Panc1 (cell line): ENCODE data around the gene YWHAH. TPM values are rescaled to one million over a fixed set of nuclear protein-coding genes. Genes with fewer than 3 reads are reported as not detected.

Experiments used
- ATAC-seq: fragments of 200-7000 bp; cut with Tn5 transposase; 2 replicates; pipeline ENCODE4 v1.9.1; 2020; ENCODE audit warnings: mild to moderate bottlenecking, moderate library complexity
- BruUV-seq: library from RNA; stranded (reverse); fragments of 400-500 nt; replicated peaks from 2 replicates; lab custom pipeline; 2021; lab: Mats Ljungman, UMichigan
- CTCF ChIA-PET: fragments of 300-600 bp; sonication (Branson Sonifier 250); formaldehyde crosslinking; loops from one replicate; lab custom pipeline; 2022; ENCODE audit warnings: antibody characterized with exemption; lab: Charles Lee
- POLR2A ChIA-PET: fragments of 300-600 bp; sonication (Branson Sonifier 250); formaldehyde crosslinking; loops from one replicate; lab custom pipeline; 2022; ENCODE audit warnings: antibody characterized with exemption; lab: Charles Lee
- DNase-seq: peaks from one replicate; pipeline ENCODE4 v3.0.0-alpha.2; 2010; ENCODE audit warnings: low read depth, low spot score
- H3K27ac ChIP-seq: 2 replicates; pipeline ENCODE4 v1.5.1; 2011; ENCODE audit warnings: mild to moderate bottlenecking, low read length, inconsistent platforms
- H3K27me3 ChIP-seq: fragments of 200-500 bp; sonication (Bioruptor generic); 2 replicates; pipeline ENCODE4 v1.6.0; 2014; ENCODE audit warnings: low read length, inconsistent platforms; ENCODE audit not compliant: control insufficient read depth, insufficient read depth
- H3K36me3 ChIP-seq: fragments of 200-500 bp; sonication (Bioruptor generic); 2 replicates; pipeline ENCODE4 v1.5.1; 2014; ENCODE audit warnings: inconsistent platforms, mild to moderate bottlenecking, low read length, moderate library complexity; ENCODE audit not compliant: control insufficient read depth, insufficient read depth
- H3K4me1 ChIP-seq: 2 replicates; pipeline ENCODE4 v1.5.1; 2011; ENCODE audit warnings: inconsistent platforms, mild to moderate bottlenecking, low read length, moderate library complexity; ENCODE audit not compliant: control insufficient read depth, insufficient read depth
- H3K4me3 ChIP-seq, 2 experiments: 2 replicates each; pipeline ENCODE4 v1.5.1; 2011 to 2012; ENCODE audit warnings: low read depth in 2 of 2, low read length in 2 of 2, mild to moderate bottlenecking in 2 of 2, inconsistent platforms in 1 of 2, moderate library complexity in 1 of 2
- H3K9me3 ChIP-seq: fragments of 200-500 bp; sonication (Bioruptor generic); 2 replicates; pipeline ENCODE4 v1.5.1; 2014; ENCODE audit warnings: low read depth, mild to moderate bottlenecking, inconsistent platforms, low read length, moderate library complexity; ENCODE audit not compliant: control insufficient read depth, insufficient read depth
- POLR2AphosphoS5 ChIP-seq: IDR thresholded peaks from 2 replicates; pipeline ENCODE4 v1.6.1; 2012; ENCODE audit warnings: mild to moderate bottlenecking, low read depth, low read length, moderate library complexity
- SIN3A ChIP-seq: IDR thresholded peaks from 2 replicates; pipeline ENCODE4 v1.6.1; 2012; ENCODE audit warnings: low read depth, mild to moderate bottlenecking, low read length, moderate library complexity, borderline replicate concordance; ENCODE audit not compliant: insufficient read depth
- TCF7L2 ChIP-seq: IDR thresholded peaks from 2 replicates; pipeline ENCODE4 v1.6.1; 2011; ENCODE audit warnings: mild to moderate bottlenecking, low read depth, low read length, inconsistent platforms
- in situ Hi-C: cut with HindIII; loops from 2 replicates; pipeline ENCODE4 v1.10.0; 2016; ENCODE audit warnings: low sequenced_read_pairs, low pct_unique_long_range_greater_than_20kb
- intact Hi-C: fragments of 100-400 bp; cut with micrococcal nuclease; formaldehyde crosslinking; loops from one replicate; pipeline ENCODE4 v1.10.0; 2022; ENCODE audit not compliant: unreplicated experiment
- total RNA-seq: library from RNA; stranded (reverse); gene quantifications from one replicate; pipeline ENCODE4 v1.2.1, GENCODE V29; 2021; ENCODE audit not compliant: unreplicated experiment
- TF ChIP-seq, protein P1 (sequence below): fragments of 450-650 bp; IDR thresholded peaks from 2 replicates; pipeline ENCODE4 v1.5.1; 2017; ENCODE audit warnings: mild to moderate bottlenecking
- TF ChIP-seq, protein P2 (sequence below), 2 experiments: IDR thresholded peaks; 2 replicates each; pipeline ENCODE4 v1.6.1; 2011 to 2012; ENCODE audit warnings: low read depth in 2 of 2, control low read depth in 1 of 2, low read length in 1 of 2, mild to moderate bottlenecking in 1 of 2, moderate library complexity in 1 of 2; ENCODE audit not compliant: insufficient read depth in 1 of 2

Gene YWHAH
- total RNA-seq, 1 experiment from 2014 or later, result 138 TPM

DNA sequence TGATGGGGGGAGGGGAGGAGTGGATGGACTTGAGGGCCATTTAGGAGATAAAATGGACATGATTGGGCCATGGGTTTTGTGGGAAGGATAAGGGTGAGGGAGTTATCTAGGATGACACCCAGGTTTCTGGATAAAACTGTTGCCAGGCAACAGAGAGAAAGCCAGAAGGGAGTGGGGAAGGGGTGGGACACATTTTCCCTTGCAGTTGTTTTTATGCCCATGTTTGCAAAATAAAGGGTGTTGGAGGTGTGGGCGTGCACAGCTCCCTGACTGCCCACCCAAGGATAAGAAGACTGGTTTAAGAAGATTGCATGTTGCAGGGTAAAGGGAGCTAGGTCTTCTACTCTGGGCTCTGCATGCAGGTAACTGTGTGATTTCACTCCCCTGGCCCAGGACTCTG, 18.3 kb upstream of the YWHAH start:
- POLR2A ChIA-PET, result no interaction called here
- in situ Hi-C loops, result no loop called here
- ATAC-seq (no peak), DNase-seq (no peak)
- Histone ChIP-seq H3K36me3 (no peaks in the 10 kb centered on the region), H3K4me3 (no peak overlapping the region), H3K9me3 (no peaks in the 10 kb centered on the region), H3K27me3 (no peaks in the 10 kb centered on the region; the same call in 1 of the 2 replicates), H3K4me1 (no peaks in the 10 kb centered on the region), H3K27ac (no peak overlapping the region)
- intact Hi-C loops, result no loop called here
- CTCF ChIA-PET, result no interaction called here
- no peak for TF ChIP-seq POLR2AphosphoS5
- TF ChIP-seq, protein P1, sequence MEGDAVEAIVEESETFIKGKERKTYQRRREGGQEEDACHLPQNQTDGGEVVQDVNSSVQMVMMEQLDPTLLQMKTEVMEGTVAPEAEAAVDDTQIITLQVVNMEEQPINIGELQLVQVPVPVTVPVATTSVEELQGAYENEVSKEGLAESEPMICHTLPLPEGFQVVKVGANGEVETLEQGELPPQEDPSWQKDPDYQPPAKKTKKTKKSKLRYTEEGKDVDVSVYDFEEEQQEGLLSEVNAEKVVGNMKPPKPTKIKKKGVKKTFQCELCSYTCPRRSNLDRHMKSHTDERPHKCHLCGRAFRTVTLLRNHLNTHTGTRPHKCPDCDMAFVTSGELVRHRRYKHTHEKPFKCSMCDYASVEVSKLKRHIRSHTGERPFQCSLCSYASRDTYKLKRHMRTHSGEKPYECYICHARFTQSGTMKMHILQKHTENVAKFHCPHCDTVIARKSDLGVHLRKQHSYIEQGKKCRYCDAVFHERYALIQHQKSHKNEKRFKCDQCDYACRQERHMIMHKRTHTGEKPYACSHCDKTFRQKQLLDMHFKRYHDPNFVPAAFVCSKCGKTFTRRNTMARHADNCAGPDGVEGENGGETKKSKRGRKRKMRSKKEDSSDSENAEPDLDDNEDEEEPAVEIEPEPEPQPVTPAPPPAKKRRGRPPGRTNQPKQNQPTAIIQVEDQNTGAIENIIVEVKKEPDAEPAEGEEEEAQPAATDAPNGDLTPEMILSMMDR, result no peak
- TF ChIP-seq SIN3A, result no peak
- TF ChIP-seq TCF7L2, result no peak
- TF ChIP-seq, protein P2, sequence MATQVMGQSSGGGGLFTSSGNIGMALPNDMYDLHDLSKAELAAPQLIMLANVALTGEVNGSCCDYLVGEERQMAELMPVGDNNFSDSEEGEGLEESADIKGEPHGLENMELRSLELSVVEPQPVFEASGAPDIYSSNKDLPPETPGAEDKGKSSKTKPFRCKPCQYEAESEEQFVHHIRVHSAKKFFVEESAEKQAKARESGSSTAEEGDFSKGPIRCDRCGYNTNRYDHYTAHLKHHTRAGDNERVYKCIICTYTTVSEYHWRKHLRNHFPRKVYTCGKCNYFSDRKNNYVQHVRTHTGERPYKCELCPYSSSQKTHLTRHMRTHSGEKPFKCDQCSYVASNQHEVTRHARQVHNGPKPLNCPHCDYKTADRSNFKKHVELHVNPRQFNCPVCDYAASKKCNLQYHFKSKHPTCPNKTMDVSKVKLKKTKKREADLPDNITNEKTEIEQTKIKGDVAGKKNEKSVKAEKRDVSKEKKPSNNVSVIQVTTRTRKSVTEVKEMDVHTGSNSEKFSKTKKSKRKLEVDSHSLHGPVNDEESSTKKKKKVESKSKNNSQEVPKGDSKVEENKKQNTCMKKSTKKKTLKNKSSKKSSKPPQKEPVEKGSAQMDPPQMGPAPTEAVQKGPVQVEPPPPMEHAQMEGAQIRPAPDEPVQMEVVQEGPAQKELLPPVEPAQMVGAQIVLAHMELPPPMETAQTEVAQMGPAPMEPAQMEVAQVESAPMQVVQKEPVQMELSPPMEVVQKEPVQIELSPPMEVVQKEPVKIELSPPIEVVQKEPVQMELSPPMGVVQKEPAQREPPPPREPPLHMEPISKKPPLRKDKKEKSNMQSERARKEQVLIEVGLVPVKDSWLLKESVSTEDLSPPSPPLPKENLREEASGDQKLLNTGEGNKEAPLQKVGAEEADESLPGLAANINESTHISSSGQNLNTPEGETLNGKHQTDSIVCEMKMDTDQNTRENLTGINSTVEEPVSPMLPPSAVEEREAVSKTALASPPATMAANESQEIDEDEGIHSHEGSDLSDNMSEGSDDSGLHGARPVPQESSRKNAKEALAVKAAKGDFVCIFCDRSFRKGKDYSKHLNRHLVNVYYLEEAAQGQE (IDR thresholded peaks at IDR 0.05; ENCODE audit: insufficient read depth in 1 of 2, low read depth in 2 of 2, low read length in 1 of 2), result no peak
- BruUV-seq, result no TSS peak

DNA sequence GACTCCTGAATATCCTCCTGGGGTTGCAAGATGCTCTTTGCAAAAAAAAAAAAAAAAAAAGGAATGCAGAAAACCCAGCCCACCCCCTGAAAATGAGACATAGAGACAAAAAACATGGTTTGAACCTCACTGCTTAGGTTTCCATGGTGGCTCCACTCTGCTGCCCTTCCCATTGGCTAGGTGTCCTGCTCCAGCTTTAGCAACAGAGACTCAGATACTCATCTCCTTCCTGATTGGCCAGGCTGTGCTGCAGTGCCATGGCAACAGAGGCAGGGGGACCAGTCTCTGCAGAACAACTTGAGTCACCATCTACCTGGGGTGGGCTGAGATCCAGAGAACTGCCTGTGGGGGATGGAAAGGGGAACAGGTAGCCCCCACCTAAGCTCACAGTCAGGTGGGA, 17.4 kb upstream of the YWHAH start:
- CTCF ChIA-PET, result no interaction called here
- H3K27ac ChIP-seq, result no peak overlapping the region
- intact Hi-C loops (no loop called here), in situ Hi-C loops (no loop called here)
- POLR2A ChIA-PET, result no interaction called here
- ATAC-seq, result no peak
- no peaks in the 10 kb centered on the region for H3K9me3 ChIP-seq
- no TSS peak for BruUV-seq
- no peak overlapping the region for H3K4me3 ChIP-seq
- H3K4me1 ChIP-seq, result no peaks in the 10 kb centered on the region
- TF ChIP-seq TCF7L2, result no peak
- TF ChIP-seq, protein P1, result no peak
- TF ChIP-seq POLR2AphosphoS5, result no peak
- TF ChIP-seq, protein P2 (IDR thresholded peaks at IDR 0.05; ENCODE audit: insufficient read depth in 1 of 2, low read depth in 2 of 2, low read length in 1 of 2), result no peak
- no peak for TF ChIP-seq SIN3A
- no peaks in the 10 kb centered on the region; the same call in 1 of the 2 replicates for H3K27me3 ChIP-seq
- DNase-seq, result no peak
- H3K36me3 ChIP-seq, result no peaks in the 10 kb centered on the region
